Measurements from ENCODE around the gene PIK3C2G. TPM values are rescaled to one million over a fixed set of nuclear protein-coding genes. Genes with fewer than 3 reads are reported as not detected.

PIK3C2G gene
- total RNA-seq, 3 donors from 2014 or later: 0.23 to 0.43 (median 0.32) TPM

DNA sequence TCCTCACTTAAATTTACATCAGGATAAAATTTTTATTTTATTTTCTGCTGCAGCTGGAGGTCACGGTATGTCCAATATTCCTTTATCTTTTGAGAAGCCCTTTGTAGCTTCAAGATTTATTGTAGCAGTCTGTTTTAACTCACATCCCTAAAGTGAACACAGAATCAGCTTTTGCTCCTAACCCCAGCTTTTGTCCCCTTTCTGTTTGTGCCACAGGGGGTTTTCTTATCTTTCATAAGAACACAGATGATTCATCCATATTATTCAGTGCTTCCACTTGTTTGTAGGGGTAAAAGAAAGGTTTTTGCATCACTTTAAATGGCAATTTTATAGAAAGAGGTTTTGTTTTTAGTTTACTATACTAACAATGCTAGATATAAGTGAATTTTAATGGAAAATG lies 21.8 kb upstream of the PIK3C2G start:
- ATAC-seq: no peak
- TF ChIP-seq, protein P1, sequence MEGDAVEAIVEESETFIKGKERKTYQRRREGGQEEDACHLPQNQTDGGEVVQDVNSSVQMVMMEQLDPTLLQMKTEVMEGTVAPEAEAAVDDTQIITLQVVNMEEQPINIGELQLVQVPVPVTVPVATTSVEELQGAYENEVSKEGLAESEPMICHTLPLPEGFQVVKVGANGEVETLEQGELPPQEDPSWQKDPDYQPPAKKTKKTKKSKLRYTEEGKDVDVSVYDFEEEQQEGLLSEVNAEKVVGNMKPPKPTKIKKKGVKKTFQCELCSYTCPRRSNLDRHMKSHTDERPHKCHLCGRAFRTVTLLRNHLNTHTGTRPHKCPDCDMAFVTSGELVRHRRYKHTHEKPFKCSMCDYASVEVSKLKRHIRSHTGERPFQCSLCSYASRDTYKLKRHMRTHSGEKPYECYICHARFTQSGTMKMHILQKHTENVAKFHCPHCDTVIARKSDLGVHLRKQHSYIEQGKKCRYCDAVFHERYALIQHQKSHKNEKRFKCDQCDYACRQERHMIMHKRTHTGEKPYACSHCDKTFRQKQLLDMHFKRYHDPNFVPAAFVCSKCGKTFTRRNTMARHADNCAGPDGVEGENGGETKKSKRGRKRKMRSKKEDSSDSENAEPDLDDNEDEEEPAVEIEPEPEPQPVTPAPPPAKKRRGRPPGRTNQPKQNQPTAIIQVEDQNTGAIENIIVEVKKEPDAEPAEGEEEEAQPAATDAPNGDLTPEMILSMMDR (IDR thresholded peaks at IDR 0.05): no peak
- Histone ChIP-seq H3K4me3 (no peak overlapping the region), H3K36me3 (ENCODE audit: low read depth) (no peaks in the 10 kb centered on the region), H3K4me1 (ENCODE audit: low read depth) (peaks cover 4% of the 10 kb centered on the region), H3K9me3 (peaks cover 13% of the 10 kb centered on the region)
- intact Hi-C loops (cut with DNase I, micrococcal nuclease): no loop called here
- DNase-seq: no peak

DNA sequence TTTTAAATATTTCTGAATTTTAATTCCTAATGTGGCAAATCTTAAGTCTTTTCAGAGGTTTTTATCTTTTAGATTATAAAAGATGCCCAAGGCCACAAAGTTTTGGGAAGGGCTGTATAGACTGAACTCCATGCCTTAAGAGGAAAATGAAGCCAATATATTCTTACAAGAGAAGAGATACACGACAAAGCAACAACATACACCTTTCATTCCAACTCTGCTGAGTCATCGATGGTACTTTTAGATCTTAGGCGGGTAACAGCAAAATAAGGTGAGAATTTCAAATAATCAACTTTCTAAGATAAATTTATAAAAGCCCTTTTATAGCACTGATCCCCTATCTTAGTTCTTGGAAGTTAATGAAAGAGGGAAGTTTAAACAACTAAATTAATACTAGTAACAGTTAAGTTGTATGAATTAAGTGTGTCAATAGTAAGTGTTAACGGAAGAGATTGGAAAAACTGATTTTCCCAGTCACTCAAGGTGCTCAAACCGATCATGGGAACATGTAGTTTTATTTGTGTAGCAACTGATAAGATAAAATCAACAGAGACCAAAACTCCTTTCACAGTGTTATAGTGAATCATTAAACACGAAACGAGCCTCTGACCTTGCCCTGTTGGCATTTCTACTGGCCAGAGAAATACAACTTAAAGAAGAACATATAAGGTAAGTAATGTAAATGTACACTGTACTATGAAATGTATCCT lies 18.8 kb upstream of the PIK3C2G start:
- TF ChIP-seq, protein P1 (IDR thresholded peaks at IDR 0.05): no peak
- DNase-seq: peak in 1 of 3 donors; percentile 44
- Histone ChIP-seq H3K9me3 (peaks cover 2% of the 10 kb centered on the region), H3K4me3 (no peak overlapping the region), H3K36me3 (ENCODE audit: low read depth) (no peaks in the 10 kb centered on the region), H3K4me1 (ENCODE audit: low read depth) (peaks cover 4% of the 10 kb centered on the region)
- peak; percentile 97 for ATAC-seq
- intact Hi-C loops (cut with DNase I, micrococcal nuclease): no loop called here

GRCh38 chr12:18243238-18243637 lies 18.1 kb upstream of the PIK3C2G start:
- ATAC-seq (no peak), DNase-seq (no peak)
- Histone ChIP-seq H3K4me1 (ENCODE audit: low read depth) (peaks cover 4% of the 10 kb centered on the region), H3K36me3 (ENCODE audit: low read depth) (no peaks in the 10 kb centered on the region), H3K4me3 (no peak overlapping the region), H3K9me3 (no peaks in the 10 kb centered on the region)
- intact Hi-C loops (cut with DNase I, micrococcal nuclease): no loop called here
- TF ChIP-seq, protein P1 (IDR thresholded peaks at IDR 0.05): no peak

DNA sequence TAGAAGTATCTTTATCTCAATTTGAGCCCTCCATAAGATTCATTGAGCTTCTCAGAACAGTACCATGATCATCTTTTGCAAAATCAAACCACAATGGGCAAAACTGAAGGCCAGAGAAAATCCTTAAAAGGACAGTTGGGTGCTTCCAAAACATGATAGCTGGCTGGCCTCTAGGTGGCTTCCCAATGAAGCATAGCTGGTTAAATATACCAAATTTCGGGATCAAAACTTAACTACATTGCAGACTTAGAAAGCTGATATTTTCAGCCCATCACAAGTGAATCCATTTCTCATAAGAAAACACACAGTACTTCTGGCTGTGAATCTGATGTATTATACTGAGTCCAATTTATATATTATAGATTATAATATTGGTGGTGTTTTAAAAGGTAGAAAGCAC lies 15.3 kb upstream of the PIK3C2G start:
- no peak for ATAC-seq
- intact Hi-C loops (cut with DNase I, micrococcal nuclease): no loop called here
- H3K36me3 ChIP-seq (ENCODE audit: low read depth): no peaks in the 10 kb centered on the region
- TF ChIP-seq, protein P1 (IDR thresholded peaks at IDR 0.05): no peak
- no peak overlapping the region for H3K4me3 ChIP-seq
- DNase-seq: no peak
- H3K4me1 ChIP-seq (ENCODE audit: low read depth): peaks cover 4% of the 10 kb centered on the region
- no peaks in the 10 kb centered on the region for H3K9me3 ChIP-seq

GRCh38 chr12:18250313-18250916 lies 10.9 kb upstream of the PIK3C2G start:
- Histone ChIP-seq H3K9me3 (no peaks in the 10 kb centered on the region), H3K4me3 (no peak overlapping the region), H3K4me1 (ENCODE audit: low read depth) (no peaks in the 10 kb centered on the region), H3K36me3 (ENCODE audit: low read depth) (no peaks in the 10 kb centered on the region)
- intact Hi-C loops (cut with DNase I, micrococcal nuclease): no loop called here
- DNase-seq (peak in 1 of 3 donors; percentile 62), ATAC-seq (peak; percentile 42)
- TF ChIP-seq, protein P1 (IDR thresholded peaks at IDR 0.05): peak; percentile 19

All from mucosa of descending colon (tissue), 3 donors.